Stimulated activated CD8-positive, alpha-beta memory T cell treated with anti-CD3 and anti-CD28 coated beads, Interleukin-7, amount 100 ng/mL, for 4 hours (primary cell): ENCODE results near the gene FBXL14.

Experiments used
- DNase-seq, 2 donors: peaks; one replicate each; pipeline ENCODE4 v3.0.0-alpha.2; 2020; ENCODE audit warnings: low read depth in 2 of 2

The FBXL14 gene

DNA sequence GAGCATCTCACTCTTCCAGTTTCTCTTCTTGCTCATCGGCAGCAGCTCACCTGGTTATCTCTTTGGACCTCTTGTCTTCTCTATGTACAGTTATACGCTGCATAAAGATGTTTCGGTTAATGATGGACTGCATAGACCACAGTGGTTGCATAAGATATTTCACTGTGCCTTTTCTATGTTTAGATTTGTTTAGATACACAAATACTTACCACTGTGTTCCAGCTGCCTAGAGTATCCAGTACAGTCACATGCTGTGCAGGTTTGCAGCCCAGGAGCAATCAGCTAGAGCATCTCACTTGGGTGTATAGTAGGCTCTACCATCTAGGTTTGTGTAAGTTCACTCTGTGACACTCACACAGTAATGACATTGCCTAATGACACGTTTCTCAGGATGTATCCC, 57.6 kb downstream of the FBXL14 start:
- no peak for DNase-seq

DNA sequence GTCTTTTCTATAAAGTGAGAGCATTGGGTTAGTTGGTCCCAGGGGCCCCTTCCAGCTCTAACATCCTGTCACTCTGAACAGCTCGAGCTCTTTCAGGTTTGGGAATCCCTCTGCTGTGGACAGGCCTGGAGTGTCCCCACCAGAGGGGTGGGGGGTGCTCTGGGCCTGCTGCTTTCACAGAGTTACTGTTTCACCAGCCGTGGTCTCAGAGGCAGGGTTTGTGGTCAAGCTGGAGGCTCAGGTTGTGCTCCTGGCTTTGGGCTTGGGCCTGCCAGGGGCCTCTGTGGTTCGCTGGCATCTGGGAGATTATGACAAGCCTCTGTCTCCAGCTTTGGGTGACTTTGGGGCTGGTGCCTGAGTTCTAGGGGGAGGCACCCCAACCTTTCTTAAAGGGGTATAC, 59.6 kb downstream of the FBXL14 start:
- no peak for DNase-seq

DNA sequence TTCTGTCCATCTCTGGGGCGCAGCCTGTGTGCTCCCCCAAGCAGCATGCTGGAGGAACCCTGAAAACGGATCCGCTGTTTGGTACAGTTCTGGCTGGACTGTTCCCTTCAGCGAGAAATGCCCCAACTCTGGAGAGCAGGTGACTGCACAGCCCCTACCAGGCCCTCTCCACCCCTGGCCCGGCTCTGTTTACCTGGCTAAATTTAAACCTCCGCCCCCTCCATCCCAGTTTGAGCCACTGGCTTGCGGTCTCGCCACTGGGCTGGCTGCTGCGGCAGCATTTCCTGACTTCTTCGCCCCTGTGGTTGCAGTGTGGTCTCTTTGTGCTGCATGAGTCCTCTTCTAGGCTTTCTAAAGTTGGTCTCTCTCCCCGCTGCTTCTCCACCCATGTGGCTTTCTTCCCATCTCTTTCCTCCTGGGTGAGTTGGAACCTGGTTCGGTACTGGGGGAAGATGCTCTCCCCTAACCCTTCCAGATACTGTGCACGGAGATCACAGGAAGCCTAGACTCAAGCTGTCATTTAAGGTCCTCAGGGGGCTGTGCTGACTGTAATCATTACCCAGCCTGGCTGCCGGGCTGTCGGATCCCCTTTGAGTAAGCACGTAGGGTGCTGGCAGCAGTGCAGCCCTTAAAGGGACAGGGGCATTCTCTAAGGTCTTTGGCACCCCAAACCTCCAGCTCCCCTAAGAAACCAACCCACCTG, 60.6 kb downstream of the FBXL14 start:
- no peak for DNase-seq

GRCh38 chr12:1533205-1533601, 61.2 kb downstream of the FBXL14 start:
- DNase-seq = no peak

- DNase-seq = no peak
Measured at GRCh38 chr12:1532375-1533165, 61.8 kb downstream of the FBXL14 start.

- DNase-seq = no peak
Measured at GRCh38 chr12:1531654-1532374, 62.6 kb downstream of the FBXL14 start.

DNA sequence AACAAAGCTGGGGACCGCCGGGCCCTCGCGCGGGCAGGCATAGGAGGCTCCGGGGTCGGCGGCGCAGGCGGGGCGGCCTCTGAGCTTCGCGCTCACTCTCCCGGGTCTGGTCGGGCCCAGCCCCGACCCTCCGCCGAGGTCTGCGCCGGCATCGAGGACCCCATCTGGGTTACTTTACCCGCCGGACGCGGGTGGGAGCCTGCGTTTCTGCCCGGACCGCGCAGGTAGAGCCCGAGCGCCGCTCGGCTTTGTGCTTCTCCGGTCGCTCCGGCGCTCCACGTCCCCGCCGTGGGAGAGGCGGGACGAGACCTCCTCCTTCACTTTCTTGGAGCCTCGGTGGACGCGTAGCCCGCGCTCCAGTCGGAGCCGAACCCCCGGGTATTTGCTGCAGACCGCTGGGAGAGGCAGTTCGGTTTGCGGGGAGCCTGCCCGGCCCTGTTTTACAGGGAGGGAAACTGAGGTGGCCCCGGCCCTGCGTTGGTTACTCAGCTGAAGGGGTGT, 63.2 kb downstream of the FBXL14 start:
- DNase-seq = no peak

- no peak for DNase-seq
Measured at GRCh38 chr12:1530592-1531152, 63.7 kb downstream of the FBXL14 start.

DNA sequence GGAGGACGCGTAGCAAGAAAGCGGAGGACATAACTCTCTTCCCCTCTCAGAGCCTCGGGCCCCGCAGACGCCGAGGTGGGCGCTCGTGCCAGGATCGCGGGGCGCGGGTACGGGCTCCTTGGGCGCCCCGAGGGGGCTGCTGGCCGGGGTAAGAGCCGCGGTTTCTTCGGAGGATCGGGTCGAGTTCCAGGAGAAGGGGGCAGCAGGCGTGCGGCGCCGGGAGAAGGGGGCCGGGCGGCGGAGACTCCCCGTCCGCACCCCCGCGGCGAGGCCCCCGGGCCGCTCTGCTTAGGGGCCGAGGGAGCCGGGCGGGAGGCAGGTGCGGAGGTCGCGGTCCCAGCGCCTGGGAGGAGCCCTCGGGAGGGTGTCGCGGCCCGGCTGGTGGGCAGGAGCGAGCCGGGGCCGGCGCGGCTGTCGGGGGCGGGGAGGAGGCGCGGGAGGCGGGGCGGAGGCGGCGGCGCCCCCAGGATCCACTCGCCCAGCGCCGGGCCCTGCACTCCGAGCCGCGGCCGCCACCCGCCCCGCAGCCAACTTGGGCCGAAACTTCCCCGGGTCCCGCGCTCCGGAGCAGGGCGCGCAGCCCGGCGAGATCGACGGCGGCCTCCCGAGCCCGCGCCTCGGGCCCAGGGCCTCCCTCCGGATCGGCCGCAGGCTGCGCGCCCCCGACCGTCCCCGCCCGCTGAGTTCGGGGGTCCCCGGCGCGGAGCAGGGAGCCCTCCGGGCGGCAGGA, 64.4 kb downstream of the FBXL14 start:
- no peak for DNase-seq

GRCh38 chr12:1529228-1529861, 65.0 kb downstream of the FBXL14 start:
- no peak for DNase-seq

- DNase-seq = no peak
Measured at GRCh38 chr12:1528791-1529190, 65.6 kb downstream of the FBXL14 start.

DNA sequence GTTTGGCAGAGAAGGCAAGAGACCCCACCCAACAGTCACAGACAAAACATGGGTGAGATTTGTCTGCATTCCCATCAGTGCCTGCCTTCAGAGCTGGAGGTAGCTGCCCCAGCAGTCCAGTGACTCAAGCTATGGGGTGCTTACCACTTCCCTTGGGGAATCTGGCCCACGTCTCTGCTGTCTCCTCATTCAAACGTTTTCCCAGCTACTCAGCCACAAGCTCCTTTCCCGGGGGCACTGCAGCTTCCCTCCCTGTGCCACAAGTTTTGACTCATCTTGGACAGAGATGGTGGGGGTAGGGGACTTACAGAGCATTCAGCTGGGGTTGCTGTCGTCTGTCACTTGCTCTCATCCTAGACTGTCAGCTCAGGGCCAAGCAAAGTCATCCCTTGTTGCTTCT, 66.6 kb downstream of the FBXL14 start:
- no peak for DNase-seq

DNA sequence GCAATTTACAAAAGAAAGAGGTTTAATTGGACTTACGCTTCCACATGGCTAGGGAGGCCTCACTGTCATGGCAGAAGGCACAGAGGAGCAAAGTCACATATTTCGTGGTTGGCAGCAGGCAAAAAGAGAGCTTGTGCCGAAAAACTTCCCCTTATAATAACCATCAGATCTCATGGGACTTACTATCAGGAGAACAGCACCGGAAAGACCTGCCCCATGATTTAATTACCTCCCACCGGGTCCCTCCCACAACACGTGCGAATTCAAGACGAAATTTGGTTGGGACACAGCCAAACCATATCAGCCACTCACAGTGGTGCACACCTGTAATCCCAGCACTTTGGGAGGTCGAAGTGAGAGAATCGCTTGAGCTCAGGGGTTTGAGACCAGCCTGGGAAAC, 68.5 kb downstream of the FBXL14 start:
- DNase-seq = no peak

- DNase-seq = no peak
Measured at GRCh38 chr12:1523558-1524050, 70.8 kb downstream of the FBXL14 start.

GRCh38 chr12:1523046-1523445, 71.3 kb downstream of the FBXL14 start:
- DNase-seq = no peak

GRCh38 chr12:1519642-1520041, 74.7 kb downstream of the FBXL14 start:
- DNase-seq = no peak

DNA sequence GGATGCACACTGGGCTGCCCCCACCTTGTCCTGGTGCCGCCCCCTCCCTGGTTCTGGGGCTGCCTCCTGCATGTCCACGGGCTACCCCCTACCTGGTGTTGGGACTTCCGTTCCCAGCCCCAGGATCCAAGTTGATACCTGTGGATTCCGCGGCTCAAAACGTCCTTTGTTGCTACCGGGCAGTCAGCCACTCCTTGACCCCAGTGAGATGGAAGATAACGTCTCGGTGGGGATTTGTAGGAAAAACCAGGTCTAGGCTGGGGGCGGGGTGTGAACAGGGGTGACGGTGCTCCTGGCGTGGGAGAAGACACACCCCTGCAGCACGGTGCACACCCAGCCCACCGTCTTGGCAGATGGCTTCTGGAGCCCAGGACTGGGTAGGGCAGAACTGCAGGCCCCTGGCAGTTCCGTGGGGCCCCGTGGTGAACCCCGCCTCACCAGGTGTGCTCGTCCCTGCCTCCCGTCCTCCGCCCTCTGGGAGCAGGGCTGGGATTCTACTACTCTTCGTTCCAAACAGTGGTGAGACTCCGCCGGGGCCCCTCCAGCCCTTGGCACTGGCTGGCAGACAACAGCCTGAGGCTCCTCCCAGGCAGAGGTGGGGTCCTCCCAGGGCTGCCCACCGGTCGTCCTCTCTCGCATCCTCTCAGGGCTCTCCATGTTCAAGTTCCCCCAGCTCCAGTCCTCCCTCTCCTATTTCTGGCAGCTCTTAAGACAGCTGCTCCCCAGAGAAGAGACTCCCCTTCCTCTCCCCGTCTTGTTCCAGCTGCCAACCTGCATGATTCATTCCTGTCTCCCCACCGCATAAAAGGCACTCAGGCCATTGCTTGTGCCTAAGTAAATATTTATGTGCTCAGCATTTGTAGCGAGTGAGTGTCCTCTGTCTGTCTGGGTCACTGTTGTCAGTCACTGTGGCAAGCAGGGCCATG, 75.5 kb downstream of the FBXL14 start:
- DNase-seq = no peak

DNA sequence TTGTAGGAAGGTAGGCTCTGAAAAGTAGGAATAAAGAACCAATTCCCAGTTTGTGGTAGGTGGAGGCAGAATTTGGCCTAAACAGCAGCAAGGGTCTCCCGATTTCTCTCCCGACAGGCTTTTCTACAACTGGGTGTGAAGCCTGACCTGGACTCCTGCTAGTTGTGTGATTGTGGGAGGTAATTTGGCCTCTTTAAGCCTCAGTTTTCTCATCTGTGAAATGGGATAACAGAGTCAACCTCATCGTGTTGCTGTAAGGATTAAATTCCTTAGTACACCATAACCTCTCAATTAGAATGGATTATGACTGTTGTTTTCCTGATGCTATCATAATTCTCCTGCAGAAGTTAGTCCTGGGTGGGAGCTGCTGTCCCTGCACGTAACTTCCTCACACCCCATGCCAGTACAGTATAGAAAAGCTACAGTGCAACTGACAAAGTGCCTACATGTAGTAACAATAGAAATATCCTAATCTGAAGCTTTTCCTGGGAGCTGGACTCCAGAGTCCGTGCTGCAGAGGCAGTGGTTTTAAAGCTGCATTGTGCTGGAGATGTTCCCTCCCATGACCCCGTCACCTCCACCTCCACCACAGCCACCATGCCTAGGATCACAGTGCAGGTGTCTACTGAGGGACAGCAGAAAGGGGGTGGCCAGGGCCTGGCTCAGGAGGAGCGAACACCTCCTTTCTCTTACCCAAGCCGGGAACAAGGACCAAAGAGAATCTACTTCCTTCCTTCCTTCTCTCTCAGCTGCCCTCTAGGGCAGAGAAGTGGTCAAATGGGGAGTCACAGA, 76.5 kb downstream of the FBXL14 start:
- DNase-seq = no peak

- DNase-seq = no peak
Measured at GRCh38 chr12:1517007-1517406, 77.4 kb downstream of the FBXL14 start.
